LNCaP clone FGC (cell line): ENCODE results near the gene TOR4A.

Experiments
- DNase-seq: peaks from one replicate; pipeline ENCODE4 v3.0.0-alpha.2; 2011; ENCODE audit warnings: low read depth
- H3K4me3 ChIP-seq: 2 replicates; pipeline ENCODE4 v1.5.1; 2011; ENCODE audit warnings: mild to moderate bottlenecking, low read depth, low read length, control low read depth
- CTCF ChIP-seq: IDR thresholded peaks from 2 replicates; pipeline ENCODE4 v1.5.1; 2012; ENCODE audit warnings: mild to moderate bottlenecking; ENCODE audit not compliant: control insufficient read depth, insufficient read depth; ENCODE audit errors: extremely low read depth

Gene TOR4A

GRCh38 chr9:137295238-137295811 lies 17.8 kb downstream of the TOR4A start:
- DNase-seq = no peak
- H3K4me3 ChIP-seq = no peak overlapping the region
- TF ChIP-seq CTCF = peak; percentile 84

GRCh38 chr9:137295849-137296669 lies 18.5 kb downstream of the TOR4A start:
- no peak for DNase-seq
- no peak overlapping the region for H3K4me3 ChIP-seq
- TF ChIP-seq CTCF = no peak

GRCh38 chr9:137296670-137297664 lies 19.4 kb downstream of the TOR4A start:
- TF ChIP-seq CTCF = no peak
- no peak for DNase-seq
- no peak overlapping the region for H3K4me3 ChIP-seq

GRCh38 chr9:137297966-137298365 lies 20.4 kb downstream of the TOR4A start:
- peak overlapping the region; percentile 25 for H3K4me3 ChIP-seq
- TF ChIP-seq CTCF = 0 out of 2 replicates have a peak, but pooled peaks have one; percentile 0
- no peak for DNase-seq

GRCh38 chr9:137298401-137299202 lies 21.1 kb downstream of the TOR4A start:
- H3K4me3 ChIP-seq = peak overlapping the region; percentile 63
- TF ChIP-seq CTCF = no peak
- DNase-seq = no peak

- H3K4me3 ChIP-seq = peak overlapping the region; percentile 63
- DNase-seq = no peak
- TF ChIP-seq CTCF = no peak
Measured at GRCh38 chr9:137299203-137299565, 21.7 kb downstream of the TOR4A start.
